Keratinocyte (primary cell): Measurements from ENCODE around the gene GRK5.

Experiments used
- CTCF ChIP-seq, 3 experiments: IDR thresholded peaks in 1 of 3; conservative IDR thresholded peaks in 1 of 3; optimal IDR thresholded peaks in 1 of 3; 2 replicates in 2 of 3; 3 replicates in 1 of 3; pipeline versions ENCODE3 to v1.5.1; 2011; ENCODE audit warnings: low read length in 3 of 3, mild to moderate bottlenecking in 3 of 3, moderate library complexity in 2 of 3, control low read depth in 1 of 3, inconsistent platforms in 1 of 3; ENCODE audit not compliant: insufficient read depth in 2 of 3; ENCODE audit errors: extremely low read depth in 1 of 3
- EZH2 ChIP-seq: IDR thresholded peaks from one replicate; pipeline ENCODE4 v1.6.1; 2012; ENCODE audit warnings: inconsistent platforms, mild to moderate bottlenecking, low read length, moderate library complexity

- TF ChIP-seq CTCF (optimal IDR thresholded peaks at IDR 0.05 in 1 of 3, IDR thresholded peaks at IDR 0.05 in 1 of 3, conservative IDR thresholded peaks at IDR 0.05 in 1 of 3; ENCODE audit: extremely low read depth in 1 of 3, insufficient read depth in 2 of 3, low read length in 3 of 3): no peak
- no peak for TF ChIP-seq EZH2
These were observed 240.1 kb downstream of the GRK5 start for GRCh38 chr10:119447421-119447820.
